Dorsolateral prefrontal cortex (tissue), 118 donors: ENCODE measurements around the gene TMEM43. TPM values are rescaled to one million over a fixed set of nuclear protein-coding genes. Genes with fewer than 3 reads are reported as not detected.

Experiments
- total RNA-seq, 120 experiments: library from RNA; stranded (reverse); gene quantifications; one replicate each; pipeline versions ENCODE4 v1.2.3 to v1.2.4, GENCODE V29; 2022

The TMEM43 gene
- total RNA-seq, 120 experiments from 2014 or later: 23.1 to 38.3 (median 30.4) TPM

Other genes with a start within 250 kb of the TMEM43 start
- gene WNT7A, start 245.0 kb upstream of the TMEM43 start, total RNA-seq: 10 to 100 TPM in 7 of 120 experiments, 1 to 10 TPM in 113; 2.0 to 12.7 (median 6.4) TPM
- 10 to 100 TPM in 118 of 120 experiments, 1 to 10 TPM in 2; 8.5 to 24.0 (median 16.1) TPM for gene CHCHD4, start 182 bp upstream of the TMEM43 start, total RNA-seq
- gene XPC, start 53.5 kb downstream of the TMEM43 start, total RNA-seq: 10 to 100 TPM; 19.9 to 57.4 (median 32.1) TPM
- gene LSM3, start 53.8 kb downstream of the TMEM43 start, total RNA-seq: 10 to 100 TPM in 5 of 120 experiments, 1 to 10 TPM in 115; 4.4 to 10.8 (median 7.8) TPM